GM23338 (cell line): ENCODE data around the gene KRTAP23-1. TPM values are rescaled to one million over a fixed set of nuclear protein-coding genes. Genes with fewer than 3 reads are reported as not detected.

ENCODE experiments used
- ATAC-seq: fragments of 200-7000 bp; cut with Tn5 transposase; 3 replicates; pipeline ENCODE4 v1.9.1; 2020
- DNase-seq: peaks from one replicate; pipeline ENCODE4 v3.0.0-alpha.2; 2015; ENCODE audit warnings: low spot score
- H2AFZ ChIP-seq: fragments of 200-600 bp; sonication (generic); 2 replicates; pipeline ENCODE4 v1.8.0; 2016; ENCODE audit warnings: antibody characterized with exemption, mild to moderate bottlenecking, moderate library complexity
- H3F3A ChIP-seq: fragments of 200-600 bp; sonication (generic); replicated peaks from 2 replicates; pipeline ENCODE4 v1.8.0; 2017; ENCODE audit warnings: antibody characterized with exemption, mixed run types, low read depth
- H3K27ac ChIP-seq: fragments of 200-600 bp; sonication (generic); 2 replicates; pipeline ENCODE4 v1.6.1; 2016; ENCODE audit warnings: low read depth
- H3K27me3 ChIP-seq: fragments of 200-600 bp; sonication (generic); 2 replicates; pipeline ENCODE4 v1.8.0; 2016; ENCODE audit warnings: mild to moderate bottlenecking, mixed run types, moderate library complexity; ENCODE audit not compliant: insufficient read depth
- H3K36me3 ChIP-seq: fragments of 200-600 bp; sonication (generic); 2 replicates; pipeline ENCODE4 v1.8.0; 2016; ENCODE audit warnings: mild to moderate bottlenecking; ENCODE audit not compliant: insufficient read depth
- H3K4me1 ChIP-seq: fragments of 200-600 bp; sonication (generic); 2 replicates; pipeline ENCODE4 v1.8.0; 2016; ENCODE audit warnings: mild to moderate bottlenecking, moderate library complexity; ENCODE audit not compliant: insufficient read depth
- H3K4me2 ChIP-seq: fragments of 200-600 bp; sonication (generic); 2 replicates; pipeline ENCODE4 v1.7.1; 2017; ENCODE audit warnings: mixed run types
- H3K4me3 ChIP-seq: fragments of 200-600 bp; sonication (generic); 2 replicates; pipeline ENCODE4 v1.6.1; 2016; ENCODE audit warnings: mixed run types
- H3K79me2 ChIP-seq: fragments of 200-600 bp; sonication (generic); replicated peaks from 2 replicates; pipeline ENCODE4 v1.8.0; 2017; ENCODE audit warnings: mild to moderate bottlenecking; ENCODE audit not compliant: insufficient read depth
- H3K9me2 ChIP-seq: fragments of 200-600 bp; sonication (generic); 2 replicates; pipeline ENCODE4 v1.8.0; 2017; ENCODE audit not compliant: insufficient read depth
- H4K20me1 ChIP-seq: fragments of 200-600 bp; sonication (generic); replicated peaks from 2 replicates; pipeline ENCODE4 v1.8.0; 2017; ENCODE audit warnings: mild to moderate bottlenecking; ENCODE audit not compliant: insufficient read depth
- H3K27ac Mint-ChIP-seq: 2 replicates; pipeline ENCODE4 v1.8.0; 2020; ENCODE audit warnings: inconsistent platforms, mild to moderate bottlenecking, moderate library complexity, mixed read lengths
- H3K27me3 Mint-ChIP-seq: 3 replicates; pipeline ENCODE4 v1.8.0; 2022; ENCODE audit warnings: low read depth, mild to moderate bottlenecking, moderate library complexity, mixed read lengths, inconsistent platforms; ENCODE audit not compliant: insufficient read depth, poor library complexity
- H3K36me3 Mint-ChIP-seq: 3 replicates; pipeline ENCODE4 v1.8.0; 2021; ENCODE audit warnings: low read depth, mild to moderate bottlenecking, inconsistent platforms, moderate library complexity, mixed read lengths
- H3K4me1 Mint-ChIP-seq: 3 replicates; pipeline ENCODE4 v1.8.0; 2020; ENCODE audit warnings: mild to moderate bottlenecking, inconsistent platforms, mixed read lengths
- H3K4me3 Mint-ChIP-seq: 3 replicates; pipeline ENCODE4 v1.8.0; 2021; ENCODE audit warnings: moderate library complexity, mild to moderate bottlenecking, inconsistent platforms, mixed read lengths
- H3K9me3 Mint-ChIP-seq: 3 replicates; pipeline ENCODE4 v1.8.0; 2020; ENCODE audit warnings: moderate library complexity, mild to moderate bottlenecking, inconsistent platforms, mixed read lengths
- CREB1 ChIP-seq: fragments of 250-450 bp; sonication (Bioruptor Pico); IDR thresholded peaks from 2 replicates; pipeline ENCODE4 v1.5.0; 2020; ENCODE audit warnings: low read depth, mild to moderate bottlenecking, moderate library complexity
- EZH2phosphoT487 ChIP-seq: fragments of 200-600 bp; sonication (generic); IDR thresholded peaks from one replicate; pipeline ENCODE4 v1.8.1; 2018; ENCODE audit warnings: antibody characterized with exemption; ENCODE audit not compliant: unreplicated experiment
- JUNB ChIP-seq: IDR thresholded peaks from one replicate; pipeline ENCODE4 v1.6.1; 2016; ENCODE audit warnings: antibody characterized with exemption; ENCODE audit not compliant: unreplicated experiment
- POLR2AphosphoS5 ChIP-seq: IDR thresholded peaks from 2 replicates; pipeline ENCODE4 v1.6.1; 2016; ENCODE audit warnings: antibody characterized with exemption, low read depth
- REST ChIP-seq: IDR thresholded peaks from one replicate; pipeline ENCODE4 v1.6.1; 2018; ENCODE audit warnings: antibody characterized with exemption; ENCODE audit not compliant: unreplicated experiment
- ZNF114 ChIP-seq: fragments of 250-450 bp; sonication (Bioruptor Pico); IDR thresholded peaks from 2 replicates; pipeline ENCODE4 v1.5.0; 2020; ENCODE audit warnings: mild to moderate bottlenecking, moderate library complexity
- ZNF331 ChIP-seq: fragments of 250-450 bp; sonication (Bioruptor Pico); IDR thresholded peaks from 2 replicates; pipeline ENCODE4 v1.5.0; 2020; ENCODE audit warnings: low read depth, mild to moderate bottlenecking, moderate library complexity
- polyA plus RNA-seq: library from polyadenylated mRNA; unstranded; fragments of >200 nt; fragmentation: Nextera tagmentation; extraction: Ambion mirVana; gene quantifications from 2 replicates; pipeline ENCODE4 v1.2.1, GENCODE V29; 2016
- total RNA-seq: library from RNA; depleted of rRNA; stranded (reverse); fragments of >200 nt; shearing (Covaris generic); gene quantifications from 2 replicates; pipeline ENCODE4 v1.2.3, GENCODE V29; 2014
- TF ChIP-seq, protein P1 (sequence below): IDR thresholded peaks from 2 replicates; pipeline ENCODE4 v1.6.1; 2016; ENCODE audit warnings: antibody characterized with exemption
- TF ChIP-seq, protein P2 (sequence below): fragments of 250-450 bp; sonication (Bioruptor Pico); IDR thresholded peaks from 2 replicates; pipeline ENCODE4 v1.5.0; 2020; ENCODE audit warnings: mild to moderate bottlenecking, moderate library complexity
- TF ChIP-seq, protein P3 (sequence below), 2 experiments: fragments of 200-600 bp in 1 of 2; sonication (generic) in 1 of 2; conservative IDR thresholded peaks; 2 replicates each; pipeline versions ENCODE4 v1.5.1 to v1.6.1; 2016 to 2017; ENCODE audit warnings: antibody characterized with exemption in 2 of 2, low read depth in 2 of 2, mild to moderate bottlenecking in 2 of 2, moderate library complexity in 1 of 2

The KRTAP23-1 gene
- total and polyA plus RNA-seq, 2 experiments from 2014 or later: not detected

- TF ChIP-seq ZNF331 (CRISPR knock-in tag): no peak
- no peak for TF ChIP-seq ZNF114 (CRISPR knock-in tag)
- no peak for TF ChIP-seq CREB1
- TF ChIP-seq, protein P1, sequence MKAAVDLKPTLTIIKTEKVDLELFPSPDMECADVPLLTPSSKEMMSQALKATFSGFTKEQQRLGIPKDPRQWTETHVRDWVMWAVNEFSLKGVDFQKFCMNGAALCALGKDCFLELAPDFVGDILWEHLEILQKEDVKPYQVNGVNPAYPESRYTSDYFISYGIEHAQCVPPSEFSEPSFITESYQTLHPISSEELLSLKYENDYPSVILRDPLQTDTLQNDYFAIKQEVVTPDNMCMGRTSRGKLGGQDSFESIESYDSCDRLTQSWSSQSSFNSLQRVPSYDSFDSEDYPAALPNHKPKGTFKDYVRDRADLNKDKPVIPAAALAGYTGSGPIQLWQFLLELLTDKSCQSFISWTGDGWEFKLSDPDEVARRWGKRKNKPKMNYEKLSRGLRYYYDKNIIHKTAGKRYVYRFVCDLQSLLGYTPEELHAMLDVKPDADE: no peak
- TF ChIP-seq EZH2phosphoT487: no peak
- TF ChIP-seq JUNB: no peak
- no peak for TF ChIP-seq POLR2AphosphoS5
Measured at GRCh38 chr21:30337276-30337744, 11.1 kb downstream of the KRTAP23-1 start, which contains the start of gene KRTAP27-1 (continued).

DNA sequence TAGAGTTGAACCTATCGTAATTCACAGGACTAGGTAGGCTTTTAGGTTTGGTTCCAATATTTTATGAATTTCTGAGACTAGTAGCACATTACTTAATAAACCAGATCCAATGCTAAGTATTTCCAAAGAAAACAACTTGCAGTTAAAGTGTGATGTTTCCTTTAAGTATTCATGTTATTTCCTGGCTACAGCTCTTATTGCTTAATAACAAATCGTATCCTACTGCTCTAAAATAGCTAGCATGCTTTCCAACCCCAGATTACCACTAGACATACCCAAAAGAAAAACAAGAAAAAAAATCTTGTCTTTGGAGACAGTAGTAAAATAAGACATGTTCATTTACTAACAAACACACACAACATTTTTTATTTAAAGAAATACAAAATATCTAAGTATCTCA lies 11.8 kb downstream of the KRTAP23-1 start:
- no peaks in the 10 kb centered on the region for H3K9me3 Mint-ChIP-seq
- no peaks in the 10 kb centered on the region for H3K79me2 ChIP-seq
- H3K27ac ChIP-seq: no peak overlapping the region
- H3K36me3 Mint-ChIP-seq: no peaks in the 10 kb centered on the region
- no peak overlapping the region for H3K4me2 ChIP-seq
- ATAC-seq (no peak), DNase-seq (no peak)
- no peaks in the 10 kb centered on the region for H3K4me1 Mint-ChIP-seq
- H3K36me3 ChIP-seq: no peaks in the 10 kb centered on the region
- no peaks in the 10 kb centered on the region for H3K27me3 Mint-ChIP-seq
- no peaks in the 10 kb centered on the region for H3K9me2 ChIP-seq
- no peak overlapping the region for H3K27ac Mint-ChIP-seq
- no peak overlapping the region for H3K4me3 Mint-ChIP-seq
- no peak overlapping the region for H3K4me3 ChIP-seq
- TF ChIP-seq, protein P1: no peak
- TF ChIP-seq REST: no peak
- TF ChIP-seq, protein P2, sequence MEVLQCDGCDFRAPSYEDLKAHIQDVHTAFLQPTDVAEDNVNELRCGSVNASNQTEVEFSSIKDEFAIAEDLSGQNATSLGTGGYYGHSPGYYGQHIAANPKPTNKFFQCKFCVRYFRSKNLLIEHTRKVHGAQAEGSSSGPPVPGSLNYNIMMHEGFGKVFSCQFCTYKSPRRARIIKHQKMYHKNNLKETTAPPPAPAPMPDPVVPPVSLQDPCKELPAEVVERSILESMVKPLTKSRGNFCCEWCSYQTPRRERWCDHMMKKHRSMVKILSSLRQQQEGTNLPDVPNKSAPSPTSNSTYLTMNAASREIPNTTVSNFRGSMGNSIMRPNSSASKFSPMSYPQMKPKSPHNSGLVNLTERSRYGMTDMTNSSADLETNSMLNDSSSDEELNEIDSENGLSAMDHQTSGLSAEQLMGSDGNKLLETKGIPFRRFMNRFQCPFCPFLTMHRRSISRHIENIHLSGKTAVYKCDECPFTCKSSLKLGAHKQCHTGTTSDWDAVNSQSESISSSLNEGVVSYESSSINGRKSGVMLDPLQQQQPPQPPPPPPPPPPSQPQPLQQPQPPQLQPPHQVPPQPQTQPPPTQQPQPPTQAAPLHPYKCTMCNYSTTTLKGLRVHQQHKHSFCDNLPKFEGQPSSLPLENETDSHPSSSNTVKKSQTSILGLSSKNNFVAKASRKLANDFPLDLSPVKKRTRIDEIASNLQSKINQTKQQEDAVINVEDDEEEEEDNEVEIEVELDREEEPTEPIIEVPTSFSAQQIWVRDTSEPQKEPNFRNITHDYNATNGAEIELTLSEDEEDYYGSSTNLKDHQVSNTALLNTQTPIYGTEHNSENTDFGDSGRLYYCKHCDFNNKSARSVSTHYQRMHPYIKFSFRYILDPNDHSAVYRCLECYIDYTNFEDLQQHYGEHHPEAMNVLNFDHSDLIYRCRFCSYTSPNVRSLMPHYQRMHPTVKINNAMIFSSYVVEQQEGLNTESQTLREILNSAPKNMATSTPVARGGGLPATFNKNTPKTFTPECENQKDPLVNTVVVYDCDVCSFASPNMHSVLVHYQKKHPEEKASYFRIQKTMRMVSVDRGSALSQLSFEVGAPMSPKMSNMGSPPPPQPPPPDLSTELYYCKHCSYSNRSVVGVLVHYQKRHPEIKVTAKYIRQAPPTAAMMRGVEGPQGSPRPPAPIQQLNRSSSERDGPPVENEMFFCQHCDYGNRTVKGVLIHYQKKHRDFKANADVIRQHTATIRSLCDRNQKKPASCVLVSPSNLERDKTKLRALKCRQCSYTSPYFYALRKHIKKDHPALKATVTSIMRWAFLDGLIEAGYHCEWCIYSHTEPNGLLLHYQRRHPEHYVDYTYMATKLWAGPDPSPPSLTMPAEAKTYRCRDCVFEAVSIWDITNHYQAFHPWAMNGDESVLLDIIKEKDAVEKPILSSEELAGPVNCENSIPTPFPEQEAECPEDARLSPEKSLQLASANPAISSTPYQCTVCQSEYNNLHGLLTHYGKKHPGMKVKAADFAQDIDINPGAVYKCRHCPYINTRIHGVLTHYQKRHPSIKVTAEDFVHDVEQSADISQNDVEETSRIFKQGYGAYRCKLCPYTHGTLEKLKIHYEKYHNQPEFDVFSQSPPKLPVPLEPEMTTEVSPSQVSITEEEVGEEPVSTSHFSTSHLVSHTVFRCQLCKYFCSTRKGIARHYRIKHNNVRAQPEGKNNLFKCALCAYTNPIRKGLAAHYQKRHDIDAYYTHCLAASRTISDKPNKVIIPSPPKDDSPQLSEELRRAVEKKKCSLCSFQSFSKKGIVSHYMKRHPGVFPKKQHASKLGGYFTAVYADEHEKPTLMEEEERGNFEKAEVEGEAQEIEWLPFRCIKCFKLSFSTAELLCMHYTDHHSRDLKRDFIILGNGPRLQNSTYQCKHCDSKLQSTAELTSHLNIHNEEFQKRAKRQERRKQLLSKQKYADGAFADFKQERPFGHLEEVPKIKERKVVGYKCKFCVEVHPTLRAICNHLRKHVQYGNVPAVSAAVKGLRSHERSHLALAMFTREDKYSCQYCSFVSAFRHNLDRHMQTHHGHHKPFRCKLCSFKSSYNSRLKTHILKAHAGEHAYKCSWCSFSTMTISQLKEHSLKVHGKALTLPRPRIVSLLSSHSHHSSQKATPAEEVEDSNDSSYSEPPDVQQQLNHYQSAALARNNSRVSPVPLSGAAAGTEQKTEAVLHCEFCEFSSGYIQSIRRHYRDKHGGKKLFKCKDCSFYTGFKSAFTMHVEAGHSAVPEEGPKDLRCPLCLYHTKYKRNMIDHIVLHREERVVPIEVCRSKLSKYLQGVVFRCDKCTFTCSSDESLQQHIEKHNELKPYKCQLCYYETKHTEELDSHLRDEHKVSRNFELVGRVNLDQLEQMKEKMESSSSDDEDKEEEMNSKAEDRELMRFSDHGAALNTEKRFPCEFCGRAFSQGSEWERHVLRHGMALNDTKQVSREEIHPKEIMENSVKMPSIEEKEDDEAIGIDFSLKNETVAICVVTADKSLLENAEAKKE (CRISPR knock-in tag): no peak
- TF ChIP-seq ZNF331 (CRISPR knock-in tag): no peak
- TF ChIP-seq CREB1: no peak
- TF ChIP-seq JUNB: no peak
- TF ChIP-seq POLR2AphosphoS5: no peak
- TF ChIP-seq, protein P3, sequence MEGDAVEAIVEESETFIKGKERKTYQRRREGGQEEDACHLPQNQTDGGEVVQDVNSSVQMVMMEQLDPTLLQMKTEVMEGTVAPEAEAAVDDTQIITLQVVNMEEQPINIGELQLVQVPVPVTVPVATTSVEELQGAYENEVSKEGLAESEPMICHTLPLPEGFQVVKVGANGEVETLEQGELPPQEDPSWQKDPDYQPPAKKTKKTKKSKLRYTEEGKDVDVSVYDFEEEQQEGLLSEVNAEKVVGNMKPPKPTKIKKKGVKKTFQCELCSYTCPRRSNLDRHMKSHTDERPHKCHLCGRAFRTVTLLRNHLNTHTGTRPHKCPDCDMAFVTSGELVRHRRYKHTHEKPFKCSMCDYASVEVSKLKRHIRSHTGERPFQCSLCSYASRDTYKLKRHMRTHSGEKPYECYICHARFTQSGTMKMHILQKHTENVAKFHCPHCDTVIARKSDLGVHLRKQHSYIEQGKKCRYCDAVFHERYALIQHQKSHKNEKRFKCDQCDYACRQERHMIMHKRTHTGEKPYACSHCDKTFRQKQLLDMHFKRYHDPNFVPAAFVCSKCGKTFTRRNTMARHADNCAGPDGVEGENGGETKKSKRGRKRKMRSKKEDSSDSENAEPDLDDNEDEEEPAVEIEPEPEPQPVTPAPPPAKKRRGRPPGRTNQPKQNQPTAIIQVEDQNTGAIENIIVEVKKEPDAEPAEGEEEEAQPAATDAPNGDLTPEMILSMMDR (conservative IDR thresholded peaks at IDR 0.05; ENCODE audit: low read depth in 2 of 2): no peak
- TF ChIP-seq EZH2phosphoT487: no peak
- H3F3A ChIP-seq: no peaks in the 10 kb centered on the region
- no peak overlapping the region for H2AFZ ChIP-seq
- no peaks in the 10 kb centered on the region for H4K20me1 ChIP-seq
- H3K4me1 ChIP-seq: no peaks in the 10 kb centered on the region
- no peaks in the 10 kb centered on the region for H3K27me3 ChIP-seq
